NCI-H2029 (cell line): ENCODE measurements around the gene TCF12.

Experiments
- DNase-seq: peaks from one replicate; lab custom pipeline; 2025; lab: John Stamatoyannopoulos, UW

Gene TCF12

GRCh38 chr15:57320631-57321220 is 402.3 kb downstream of the TCF12 start:
- peak; percentile 48 for DNase-seq

GRCh38 chr15:57321485-57321884 is 403.0 kb downstream of the TCF12 start:
- DNase-seq, result no peak

GRCh38 chr15:57321973-57322601 is 403.6 kb downstream of the TCF12 start:
- peak; percentile 90 for DNase-seq

- no peak for DNase-seq
Observed at GRCh38 chr15:57322602-57323250, 404.3 kb downstream of the TCF12 start.

GRCh38 chr15:57323299-57323805 is 404.9 kb downstream of the TCF12 start:
- DNase-seq, result no peak

- peak; percentile 88 for DNase-seq
Observed at GRCh38 chr15:57323806-57324589, 405.6 kb downstream of the TCF12 start.

- DNase-seq, result no peak
Observed at GRCh38 chr15:57324590-57324890, 406.1 kb downstream of the TCF12 start.

- DNase-seq, result no peak
Observed at GRCh38 chr15:57324944-57325679, 406.7 kb downstream of the TCF12 start.

GRCh38 chr15:57326196-57326595 is 407.8 kb downstream of the TCF12 start:
- DNase-seq, result no peak

GRCh38 chr15:57327985-57328471 is 409.6 kb downstream of the TCF12 start:
- DNase-seq, result no peak

GRCh38 chr15:57328479-57328878 is 410.0 kb downstream of the TCF12 start:
- no peak for DNase-seq

GRCh38 chr15:57328897-57329296 is 410.5 kb downstream of the TCF12 start:
- DNase-seq, result no peak

GRCh38 chr15:57329582-57330367 is 411.3 kb downstream of the TCF12 start:
- DNase-seq, result no peak

- DNase-seq, result no peak
Observed at GRCh38 chr15:57330619-57331340, 412.3 kb downstream of the TCF12 start.

GRCh38 chr15:57332326-57332725 is 413.9 kb downstream of the TCF12 start:
- DNase-seq, result no peak

GRCh38 chr15:57333487-57333886 is 415.0 kb downstream of the TCF12 start:
- DNase-seq, result no peak

GRCh38 chr15:57334257-57334656 is 415.8 kb downstream of the TCF12 start:
- DNase-seq, result no peak

GRCh38 chr15:57335293-57335715 is 416.9 kb downstream of the TCF12 start:
- DNase-seq, result no peak

GRCh38 chr15:57335719-57336118 is 417.3 kb downstream of the TCF12 start:
- no peak for DNase-seq

- no peak for DNase-seq
Observed at GRCh38 chr15:57337868-57338411, 419.5 kb downstream of the TCF12 start.
